KOPT-K1 (cell line): Measurements from ENCODE around the gene AP1M1.

ENCODE experiments used
- H3K27ac ChIP-seq: fragments of 200-600 bp; sonication (generic); 2 replicates; pipeline ENCODE4 v1.5.1; 2016; ENCODE audit warnings: antibody characterized with exemption, mild to moderate bottlenecking, low read depth, low read length; ENCODE audit not compliant: poor library complexity, severe bottlenecking
- H3K36me3 ChIP-seq: fragments of 200-600 bp; sonication (generic); 2 replicates; pipeline ENCODE4 v1.5.1; 2017; ENCODE audit warnings: antibody characterized with exemption, mild to moderate bottlenecking, low read length, moderate library complexity; ENCODE audit not compliant: insufficient read depth
- H3K9me3 ChIP-seq: fragments of 200-600 bp; sonication (generic); 2 replicates; pipeline ENCODE4 v1.5.1; 2017; ENCODE audit warnings: antibody characterized with exemption, low read length, mild to moderate bottlenecking; ENCODE audit not compliant: insufficient read depth, poor library complexity, severe bottlenecking

Gene AP1M1

DNA sequence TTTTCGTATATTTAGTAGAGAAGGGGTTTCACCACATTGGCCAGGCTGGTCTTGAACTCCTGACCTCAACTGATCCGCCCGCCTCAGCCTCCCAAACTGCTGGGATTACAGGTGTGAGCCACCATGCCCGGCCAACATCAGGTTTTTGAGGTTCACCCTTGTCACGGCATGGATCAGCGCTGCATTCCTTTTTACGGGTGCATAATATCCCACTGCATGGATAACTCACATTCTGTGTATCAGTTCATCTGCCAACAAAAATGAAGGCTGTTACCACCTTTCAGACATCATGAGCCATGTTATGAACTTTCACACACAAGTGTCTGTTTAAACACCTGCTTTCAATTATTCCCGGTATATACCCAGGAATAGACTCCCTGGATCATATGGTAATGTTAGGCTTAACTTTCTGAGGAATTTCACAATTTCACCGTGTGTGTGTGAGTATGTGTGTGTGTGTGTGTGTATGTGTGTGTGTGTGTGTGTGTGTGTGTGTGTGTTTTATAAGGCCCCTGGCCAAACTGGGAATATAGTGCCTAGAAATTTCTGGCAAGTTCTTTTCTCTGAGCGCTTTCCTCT, 52.2 kb downstream of the AP1M1 start:
- Histone ChIP-seq H3K9me3 (no peaks in the 10 kb centered on the region), H3K27ac (no peak overlapping the region), H3K36me3 (no peaks in the 10 kb centered on the region)

DNA sequence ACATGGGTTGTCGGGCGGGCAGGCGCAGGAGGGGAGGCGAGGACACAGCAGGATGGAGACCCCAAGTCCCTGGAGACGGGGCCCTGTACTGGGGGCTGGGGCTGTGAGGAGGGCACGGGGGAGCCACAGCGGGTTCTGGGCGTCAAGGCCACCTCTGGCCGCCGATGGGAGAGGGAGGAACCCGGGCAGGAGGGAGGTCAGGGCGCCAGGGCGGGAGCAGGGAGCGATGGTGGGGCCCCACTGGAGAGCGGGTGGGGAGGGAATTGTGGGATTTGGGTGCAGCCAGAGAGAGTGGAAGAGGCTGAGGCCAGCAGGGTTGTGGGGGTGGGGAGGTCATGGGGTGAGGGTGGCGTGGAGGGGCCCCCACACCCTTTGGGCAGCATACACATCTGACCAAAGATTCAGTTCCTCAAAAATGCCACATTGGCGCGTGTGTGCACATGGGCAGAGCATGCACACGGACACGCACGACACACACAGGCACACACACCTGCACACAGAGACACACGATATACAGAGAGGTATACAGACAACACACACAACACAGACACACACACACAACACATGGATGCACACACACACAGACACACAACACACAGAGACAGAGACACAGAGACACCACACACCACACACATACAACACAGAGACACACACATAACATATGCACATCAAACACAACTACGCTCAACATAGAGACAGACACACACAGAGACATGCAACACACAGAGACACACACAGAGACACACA, 54.9 kb downstream of the AP1M1 start:
- Histone ChIP-seq H3K36me3 (no peaks in the 10 kb centered on the region), H3K9me3 (no peaks in the 10 kb centered on the region), H3K27ac (no peak overlapping the region)

DNA sequence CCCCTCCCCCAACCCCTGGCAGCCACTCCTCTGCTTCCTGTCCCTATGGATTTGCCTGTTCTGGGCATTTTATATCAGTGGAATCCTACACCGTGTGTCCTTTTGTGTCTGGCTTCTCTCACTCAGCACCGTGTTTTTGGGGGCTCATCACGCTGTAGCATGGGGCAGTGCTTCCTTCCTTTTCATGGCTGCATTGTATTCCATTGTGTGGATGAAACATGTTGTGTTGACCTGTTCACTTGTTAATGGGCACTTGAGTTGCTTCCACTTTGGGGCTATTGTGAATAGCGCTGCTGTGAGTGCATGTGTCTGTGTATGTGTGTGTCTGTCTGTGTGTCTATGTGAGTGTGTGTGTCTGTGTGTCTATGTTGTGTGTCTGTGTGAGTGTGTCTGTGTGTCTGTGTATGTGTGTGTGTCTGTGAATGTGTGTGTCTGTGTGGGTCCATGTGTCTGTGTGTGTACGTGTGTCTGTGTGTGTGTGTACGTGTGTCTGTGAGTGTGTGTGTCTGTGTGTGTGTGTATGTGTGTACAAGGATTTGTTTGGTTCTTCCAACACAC, 57.2 kb downstream of the AP1M1 start:
- Histone ChIP-seq H3K36me3 (no peaks in the 10 kb centered on the region), H3K27ac (no peak overlapping the region), H3K9me3 (no peaks in the 10 kb centered on the region)

DNA sequence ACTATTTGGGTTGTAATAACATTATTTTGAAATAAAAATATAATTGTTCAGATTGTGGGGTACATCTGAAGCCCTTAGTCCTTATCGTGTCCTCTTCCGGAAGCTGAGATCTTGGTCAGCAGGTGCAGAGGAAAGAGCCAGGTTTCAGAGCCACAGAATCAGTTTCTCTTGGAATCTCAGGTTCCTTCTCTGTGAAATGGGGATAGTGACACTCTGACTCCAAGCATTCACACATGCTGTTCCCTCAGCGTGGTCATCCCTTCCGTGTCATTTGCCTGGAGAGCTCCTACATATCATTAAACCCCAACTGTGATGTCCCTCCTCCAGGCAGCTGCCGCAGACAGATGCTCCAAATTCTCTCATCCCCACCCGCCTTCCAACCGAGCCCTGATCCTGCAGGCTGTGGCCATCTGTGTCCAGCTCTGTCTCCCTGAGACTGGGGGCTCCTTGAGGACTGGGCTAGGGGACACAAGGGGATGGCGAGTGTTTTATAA, 59.8 kb downstream of the AP1M1 start:
- no peaks in the 10 kb centered on the region for H3K36me3 ChIP-seq
- no peaks in the 10 kb centered on the region for H3K9me3 ChIP-seq
- H3K27ac ChIP-seq: no peak overlapping the region

DNA sequence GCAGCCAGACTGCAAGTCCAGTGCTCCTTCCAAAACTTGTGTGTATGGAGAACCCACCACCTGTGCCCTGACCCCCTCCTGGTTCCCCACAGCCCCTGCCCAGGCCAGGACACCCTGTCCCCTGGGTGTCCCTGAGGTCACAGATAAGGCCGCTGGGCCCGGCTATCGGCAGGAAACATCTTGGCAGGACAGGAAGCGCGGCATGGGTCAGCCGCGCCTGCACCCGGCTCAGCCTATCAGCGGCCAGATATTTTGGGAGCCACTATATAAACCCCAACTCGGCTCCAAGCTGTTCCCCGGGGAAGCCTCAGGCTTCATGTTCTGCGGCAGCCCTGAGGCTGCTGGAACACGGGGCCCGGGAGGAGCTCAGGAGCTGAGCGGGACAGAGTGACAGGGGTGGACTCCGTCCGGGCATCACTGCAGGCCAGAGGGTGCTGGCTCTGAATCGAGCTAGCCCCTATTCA, 60.8 kb downstream of the AP1M1 start:
- H3K27ac ChIP-seq: no peak overlapping the region
- H3K9me3 ChIP-seq: no peaks in the 10 kb centered on the region
- no peaks in the 10 kb centered on the region for H3K36me3 ChIP-seq

DNA sequence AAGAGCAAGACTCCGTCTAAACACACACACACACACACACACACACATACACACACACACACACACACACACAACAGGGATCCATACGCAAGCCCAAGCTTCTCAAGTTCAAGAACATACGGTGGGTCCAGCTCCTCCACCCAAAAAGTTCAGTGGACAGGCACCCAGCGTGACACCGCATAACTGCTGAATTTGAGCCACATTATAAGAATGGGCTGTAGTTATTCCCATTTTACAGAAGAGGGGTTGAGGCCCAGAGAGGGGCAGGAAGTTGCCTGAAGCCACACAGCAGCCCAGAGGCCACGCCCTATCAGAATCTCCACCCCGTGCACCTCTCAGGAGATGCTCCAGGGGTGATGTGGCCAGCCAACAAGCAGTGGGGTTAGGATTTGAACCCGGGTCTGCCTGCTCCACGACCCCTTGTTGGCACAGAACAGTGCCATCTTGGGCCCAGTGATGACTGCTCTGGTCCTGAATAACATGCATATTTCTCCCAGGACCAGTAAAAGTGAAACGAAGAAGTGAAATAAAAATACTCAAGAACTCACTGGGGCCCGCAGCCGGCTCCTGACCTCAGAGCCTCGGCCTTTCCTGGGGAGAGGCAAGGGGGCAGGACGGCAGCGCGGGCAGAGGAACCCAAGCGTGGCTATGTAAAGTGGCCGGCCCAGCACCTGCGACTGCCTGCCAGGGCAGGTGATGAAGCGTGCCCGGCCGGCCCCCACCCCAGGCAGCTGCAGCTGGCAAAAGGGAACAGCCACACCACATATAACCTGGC, 61.9 kb downstream of the AP1M1 start:
- no peaks in the 10 kb centered on the region for H3K36me3 ChIP-seq
- H3K27ac ChIP-seq: no peak overlapping the region
- no peaks in the 10 kb centered on the region for H3K9me3 ChIP-seq

DNA sequence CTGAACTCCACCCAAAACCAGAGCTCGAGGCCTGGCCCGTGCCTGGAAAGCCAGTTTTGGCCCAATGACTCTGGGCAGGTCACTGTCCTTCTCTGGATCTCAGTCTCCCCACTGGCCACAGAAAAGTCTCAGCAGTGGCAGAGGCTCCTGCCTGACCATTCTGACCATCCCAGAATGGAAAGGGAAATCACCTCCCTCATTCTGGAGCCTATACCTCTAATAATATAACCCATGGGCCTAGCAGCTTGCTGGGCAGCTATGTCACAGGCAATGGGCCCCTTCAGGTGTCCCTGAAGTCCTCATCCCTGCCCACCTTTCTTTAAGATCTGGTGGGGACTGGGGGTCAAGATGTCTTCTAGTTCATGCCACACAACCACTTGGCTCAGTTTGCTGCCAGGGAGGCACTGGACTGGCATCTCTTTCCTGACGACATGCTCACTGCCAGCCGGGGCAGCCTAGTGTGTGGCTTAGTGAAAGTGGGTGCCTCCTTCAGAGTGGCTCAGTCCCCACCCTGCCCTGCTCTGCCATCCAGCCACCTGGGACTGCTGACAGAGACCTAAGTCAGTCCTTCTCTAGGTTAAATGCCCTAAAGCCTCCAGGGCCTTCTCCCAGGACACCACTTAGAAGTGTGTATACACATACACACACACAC, 62.6 kb downstream of the AP1M1 start:
- H3K27ac ChIP-seq: no peak overlapping the region
- H3K36me3 ChIP-seq: no peaks in the 10 kb centered on the region
- H3K9me3 ChIP-seq: no peaks in the 10 kb centered on the region

DNA sequence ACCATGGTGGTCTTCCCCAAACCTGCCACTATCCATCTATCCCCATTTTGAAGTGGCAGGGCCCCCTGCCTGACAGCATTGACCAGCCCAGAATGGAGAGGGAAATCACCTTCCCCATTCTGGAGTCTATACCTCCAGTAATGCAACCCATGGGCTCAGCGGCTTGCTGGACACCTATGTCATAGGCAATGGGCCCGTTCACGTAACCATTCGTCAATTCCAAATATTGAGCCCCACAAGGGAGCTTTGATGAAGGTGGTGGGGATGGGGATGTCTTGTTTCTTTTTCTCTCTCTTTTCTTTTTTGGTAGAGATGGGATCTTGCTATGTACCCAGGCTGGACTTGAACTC, 63.1 kb downstream of the AP1M1 start:
- Histone ChIP-seq H3K36me3 (no peaks in the 10 kb centered on the region), H3K9me3 (no peaks in the 10 kb centered on the region), H3K27ac (no peak overlapping the region)

DNA sequence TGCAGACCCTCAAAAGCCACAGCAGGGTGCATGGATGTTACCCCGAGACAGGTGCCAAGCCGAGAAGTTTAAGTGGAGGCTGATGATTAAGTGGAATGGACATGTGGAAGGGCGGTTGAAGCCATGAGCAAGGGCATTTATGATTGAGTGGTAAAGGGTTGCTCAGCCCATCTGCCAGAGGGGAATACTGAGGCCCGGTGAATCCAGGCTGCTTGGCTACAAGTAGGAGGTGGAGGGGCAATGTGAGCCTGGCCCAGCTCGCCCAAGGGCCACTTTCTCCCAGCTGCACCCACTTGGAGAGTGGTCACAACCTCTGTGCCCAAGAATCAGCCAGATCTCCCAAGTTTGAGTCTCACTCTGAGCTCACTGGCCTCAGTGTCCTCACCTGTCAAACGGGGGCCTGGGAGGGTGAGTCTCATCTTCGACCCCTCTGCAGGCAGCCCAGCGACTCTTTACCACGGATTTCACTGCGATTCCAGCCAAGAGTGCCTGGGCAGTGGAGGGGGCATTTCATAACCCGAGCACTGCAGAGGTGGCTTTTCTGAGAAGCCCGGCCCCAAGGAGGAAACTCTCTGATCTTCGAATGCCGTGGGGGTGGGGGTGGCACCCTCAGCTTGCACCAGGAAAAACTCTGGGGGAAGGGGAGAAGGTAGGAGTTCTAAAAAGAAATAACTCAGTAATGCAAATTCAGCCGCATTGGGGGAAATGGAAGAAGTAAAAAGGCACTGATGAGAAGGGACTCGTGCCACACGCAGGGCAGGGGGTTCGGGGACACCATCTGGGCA, 64.1 kb downstream of the AP1M1 start:
- no peaks in the 10 kb centered on the region for H3K9me3 ChIP-seq
- H3K36me3 ChIP-seq: no peaks in the 10 kb centered on the region
- no peak overlapping the region for H3K27ac ChIP-seq

DNA sequence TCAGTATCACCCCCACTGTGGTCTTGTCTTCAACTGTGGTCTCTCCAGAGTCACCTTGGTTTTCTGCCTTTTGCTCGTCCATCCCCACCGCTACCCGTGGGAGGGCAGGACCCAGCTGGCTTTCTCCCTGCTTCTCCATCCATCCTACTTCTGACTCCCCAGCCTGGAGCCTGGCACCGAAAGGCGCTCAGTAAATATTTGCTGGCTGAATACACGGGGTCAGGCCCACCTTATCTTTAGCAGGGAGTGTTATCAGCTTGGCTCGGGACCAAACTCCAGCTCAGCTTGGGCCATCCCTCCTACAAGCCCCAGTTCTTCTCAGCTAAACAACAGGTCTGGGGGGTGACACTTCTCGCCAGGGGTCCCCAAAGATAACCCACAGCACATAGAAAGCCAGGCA, 64.9 kb downstream of the AP1M1 start:
- Histone ChIP-seq H3K9me3 (no peaks in the 10 kb centered on the region), H3K36me3 (no peaks in the 10 kb centered on the region), H3K27ac (no peak overlapping the region)

DNA sequence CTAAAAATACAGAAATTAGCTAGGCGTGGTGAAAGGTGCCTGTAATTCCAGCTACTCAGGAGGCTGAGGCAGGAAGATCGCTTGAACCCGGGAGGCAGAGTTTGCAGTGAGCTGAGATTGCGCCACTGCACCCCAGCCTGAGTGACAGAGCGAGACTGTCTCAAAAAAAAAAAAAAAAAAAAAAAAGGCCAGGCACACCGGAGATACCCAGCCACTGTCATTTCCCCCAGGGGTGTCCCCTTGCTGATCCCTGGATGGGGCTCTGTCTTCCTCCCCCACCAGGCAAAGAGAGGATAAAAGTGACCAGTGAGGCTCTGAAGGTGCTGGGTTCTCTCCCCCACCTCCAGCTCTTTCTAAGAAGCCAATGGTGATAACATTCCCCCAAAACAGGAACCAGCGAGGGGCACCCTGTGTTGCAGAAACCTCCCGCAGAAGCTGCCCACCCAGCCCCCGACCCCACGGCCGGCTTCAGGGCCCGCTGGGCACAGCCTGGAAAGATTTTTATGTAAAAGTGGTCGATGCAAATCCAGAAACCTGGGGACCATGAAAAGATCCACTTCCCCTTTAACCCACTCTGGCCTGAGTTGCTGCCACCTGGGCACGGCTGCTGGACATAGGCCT, 65.5 kb downstream of the AP1M1 start:
- no peaks in the 10 kb centered on the region for H3K36me3 ChIP-seq
- H3K9me3 ChIP-seq: no peaks in the 10 kb centered on the region
- H3K27ac ChIP-seq: no peak overlapping the region

DNA sequence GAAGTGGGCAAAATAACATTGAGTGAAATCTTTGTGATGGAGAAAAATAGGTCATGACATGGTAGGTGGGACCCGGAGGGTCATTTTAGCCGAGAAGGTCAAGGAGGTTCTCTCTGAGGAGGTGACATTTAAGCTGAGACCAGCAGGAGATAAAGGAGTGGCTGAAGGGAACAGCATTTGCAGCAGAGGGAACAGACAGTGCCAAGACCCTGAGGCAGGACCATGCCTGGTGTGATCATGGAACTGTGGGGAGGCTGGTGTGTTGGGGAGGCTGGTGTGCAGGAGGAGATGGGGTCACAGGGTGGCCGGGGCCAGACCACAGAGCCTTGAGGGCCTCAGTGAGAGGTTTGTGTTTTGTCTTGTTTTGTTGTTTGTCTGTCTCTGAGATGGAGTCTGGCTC, 67.5 kb downstream of the AP1M1 start:
- Histone ChIP-seq H3K27ac (no peak overlapping the region), H3K36me3 (no peaks in the 10 kb centered on the region), H3K9me3 (no peaks in the 10 kb centered on the region)

DNA sequence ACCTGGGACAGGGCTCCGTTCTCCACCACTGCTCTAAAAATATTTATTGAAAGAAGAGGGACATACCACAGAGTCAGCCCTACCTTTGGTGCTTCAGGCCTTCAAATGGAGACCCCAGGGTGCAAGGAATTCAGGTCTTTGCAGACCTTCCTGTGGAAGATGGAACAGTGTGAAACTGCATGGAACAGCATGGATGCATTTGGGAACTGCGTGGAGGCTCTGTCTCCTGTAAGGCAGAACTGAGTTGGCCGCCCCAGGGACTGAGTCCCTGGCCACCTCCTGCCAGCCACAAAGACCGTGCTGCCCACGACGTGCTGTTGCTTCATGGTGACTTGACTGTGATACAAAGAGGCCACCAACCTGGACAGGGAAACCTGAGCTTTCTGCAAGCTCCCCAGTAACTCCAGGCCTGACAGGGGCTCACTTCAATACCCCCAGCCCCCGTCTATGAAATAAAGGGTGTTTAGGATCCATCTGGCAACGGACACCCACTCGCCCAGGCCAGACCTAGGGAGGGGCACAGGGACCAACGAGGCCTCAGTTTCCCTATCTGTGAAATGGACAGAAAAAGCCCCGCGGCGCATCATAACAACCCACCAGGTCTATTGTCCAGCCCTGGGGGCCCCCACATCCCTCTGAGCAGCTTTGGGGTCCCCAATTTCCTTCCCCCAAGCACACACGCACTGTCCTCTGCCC, 68.3 kb downstream of the AP1M1 start:
- H3K9me3 ChIP-seq: no peaks in the 10 kb centered on the region
- no peaks in the 10 kb centered on the region for H3K36me3 ChIP-seq
- H3K27ac ChIP-seq: no peak overlapping the region
